ENCODE results near the gene LRRC7.
"Not testable (repeated sequence)": the region's sequence is repeated elsewhere in the genome, so short reads cannot be mapped to it uniquely, and the experiment has no call there.

Gene LRRC7

GRCh38 chr1:69911301-69911801 is 343.6 kb downstream of the LRRC7 start:
- peak; percentile 89 for DNase-seq

GRCh38 chr1:69913977-69914376 is 346.3 kb downstream of the LRRC7 start:
- no peak for DNase-seq

GRCh38 chr1:69914976-69915765 is 347.4 kb downstream of the LRRC7 start:
- DNase-seq = peak; percentile 31

GRCh38 chr1:69919129-69919921 is 351.6 kb downstream of the LRRC7 start:
- no peak for DNase-seq

- no peak for DNase-seq
Observed at GRCh38 chr1:69919922-69920273, 352.2 kb downstream of the LRRC7 start.

GRCh38 chr1:69920426-69920825 is 352.7 kb downstream of the LRRC7 start:
- DNase-seq = no peak

- DNase-seq = no peak
Observed at GRCh38 chr1:69921486-69921885, 353.8 kb downstream of the LRRC7 start.

GRCh38 chr1:69928234-69928633 is 360.5 kb downstream of the LRRC7 start:
- DNase-seq = not testable (repeated sequence)

GRCh38 chr1:69929308-69930057 is 361.8 kb downstream of the LRRC7 start:
- DNase-seq = peak; percentile 39

GRCh38 chr1:69930396-69930795 is 362.7 kb downstream of the LRRC7 start:
- DNase-seq = no peak

- DNase-seq = no peak
Observed at GRCh38 chr1:69932760-69933159, 365.0 kb downstream of the LRRC7 start.

GRCh38 chr1:69940231-69940630 is 372.5 kb downstream of the LRRC7 start:
- no peak for DNase-seq

- DNase-seq = no peak
Observed at GRCh38 chr1:69940816-69941215, 373.1 kb downstream of the LRRC7 start.

GRCh38 chr1:69943030-69943429 is 375.3 kb downstream of the LRRC7 start:
- DNase-seq = no peak

GRCh38 chr1:69946935-69947334 is 379.2 kb downstream of the LRRC7 start:
- no peak for DNase-seq

GRCh38 chr1:69947837-69948236 is 380.1 kb downstream of the LRRC7 start:
- DNase-seq = no peak

- DNase-seq = no peak
Observed at GRCh38 chr1:69952676-69953075, 385.0 kb downstream of the LRRC7 start.

- DNase-seq = not testable (repeated sequence)
Observed at GRCh38 chr1:69962452-69962851, 394.7 kb downstream of the LRRC7 start.

GRCh38 chr1:69967245-69967766 is 399.6 kb downstream of the LRRC7 start:
- DNase-seq = no peak

GRCh38 chr1:69976896-69977295 is 409.2 kb downstream of the LRRC7 start:
- no peak for DNase-seq

GRCh38 chr1:69982992-69983391 is 415.3 kb downstream of the LRRC7 start:
- DNase-seq = no peak

- DNase-seq = no peak
Observed at GRCh38 chr1:69985376-69985775, 417.7 kb downstream of the LRRC7 start.

- DNase-seq = no peak
Observed at GRCh38 chr1:69985901-69986439, 418.2 kb downstream of the LRRC7 start.

All from MV-4-11 (cell line).